Renal pelvis (tissue), 4 donors: ENCODE results near the gene TENT4A. TPM values are rescaled to one million over a fixed set of nuclear protein-coding genes. Genes with fewer than 3 reads are reported as not detected.
"Not testable (repeated sequence)": the region's sequence is repeated elsewhere in the genome, so short reads cannot be mapped to it uniquely, and the experiment has no call there.

Experiments
- DNase-seq: peaks from one replicate; pipeline ENCODE4 v3.0.0-alpha.2; 2013
- polyA plus RNA-seq, 3 donors: library from polyadenylated mRNA; unstranded; fragments of 120-200 nt; gene quantifications; one replicate each; pipeline ENCODE4 v1.2.1, GENCODE V29; 2013; ENCODE audit not compliant: insufficient read length in 3 of 3

The TENT4A gene
- polyA plus RNA-seq, 3 donors, result 23.6 to 34.4 (median 30.9) TPM

- no peak for DNase-seq
Measured at GRCh38 chr5:6767481-6768063, 54.3 kb downstream of the TENT4A start.

- no peak for DNase-seq
Measured at GRCh38 chr5:6768590-6769230, 55.5 kb downstream of the TENT4A start.

- no peak for DNase-seq
Measured at GRCh38 chr5:6770826-6771607, 57.8 kb downstream of the TENT4A start.

- no peak for DNase-seq
Measured at GRCh38 chr5:6772886-6773285, 59.7 kb downstream of the TENT4A start.

GRCh38 chr5:6773342-6774035 lies 60.3 kb downstream of the TENT4A start:
- DNase-seq, result no peak

- DNase-seq, result not testable (repeated sequence)
Measured at GRCh38 chr5:6774207-6774606, 61.0 kb downstream of the TENT4A start.

- no peak for DNase-seq
Measured at GRCh38 chr5:6774721-6775204, 61.5 kb downstream of the TENT4A start.

GRCh38 chr5:6775571-6775970 lies 62.3 kb downstream of the TENT4A start:
- DNase-seq, result no peak

GRCh38 chr5:6780802-6781391 lies 67.7 kb downstream of the TENT4A start:
- DNase-seq, result no peak

GRCh38 chr5:6781716-6782115 lies 68.5 kb downstream of the TENT4A start:
- DNase-seq, result no peak

GRCh38 chr5:6783787-6784186 lies 70.6 kb downstream of the TENT4A start:
- no peak for DNase-seq

- DNase-seq, result peak; percentile 17
Measured at GRCh38 chr5:6784481-6784880, 71.2 kb downstream of the TENT4A start.

- DNase-seq, result no peak
Measured at GRCh38 chr5:6785161-6785860, 72.1 kb downstream of the TENT4A start.

- no peak for DNase-seq
Measured at GRCh38 chr5:6785861-6786180, 72.6 kb downstream of the TENT4A start.

- DNase-seq, result no peak
Measured at GRCh38 chr5:6786786-6787495, 73.7 kb downstream of the TENT4A start.

- no peak for DNase-seq
Measured at GRCh38 chr5:6787941-6788340, 74.7 kb downstream of the TENT4A start.

GRCh38 chr5:6788439-6788838 lies 75.2 kb downstream of the TENT4A start:
- no peak for DNase-seq

GRCh38 chr5:6788956-6789649 lies 75.9 kb downstream of the TENT4A start:
- no peak for DNase-seq

- no peak for DNase-seq
Measured at GRCh38 chr5:6790346-6790865, 77.2 kb downstream of the TENT4A start.

- DNase-seq, result no peak
Measured at GRCh38 chr5:6791031-6791430, 77.8 kb downstream of the TENT4A start.
